DOHH2 (cell line): ENCODE measurements around the gene MMUT.

Experiments
- EZH2phosphoT487 ChIP-seq: fragments of 200-600 bp; sonication (generic); IDR thresholded peaks from 2 replicates; pipeline ENCODE4 v1.6.1; 2017; ENCODE audit warnings: borderline replicate concordance, mild to moderate bottlenecking, antibody characterized with exemption, low read length, moderate library complexity, mixed read lengths
- TF ChIP-seq, protein P1 (sequence below): fragments of 200-600 bp; sonication (generic); IDR thresholded peaks from one replicate; pipeline ENCODE4 v1.5.1; 2014; ENCODE audit warnings: antibody characterized with exemption, mild to moderate bottlenecking, low read depth, low read length; ENCODE audit not compliant: poor library complexity, severe bottlenecking

- TF ChIP-seq, protein P1, sequence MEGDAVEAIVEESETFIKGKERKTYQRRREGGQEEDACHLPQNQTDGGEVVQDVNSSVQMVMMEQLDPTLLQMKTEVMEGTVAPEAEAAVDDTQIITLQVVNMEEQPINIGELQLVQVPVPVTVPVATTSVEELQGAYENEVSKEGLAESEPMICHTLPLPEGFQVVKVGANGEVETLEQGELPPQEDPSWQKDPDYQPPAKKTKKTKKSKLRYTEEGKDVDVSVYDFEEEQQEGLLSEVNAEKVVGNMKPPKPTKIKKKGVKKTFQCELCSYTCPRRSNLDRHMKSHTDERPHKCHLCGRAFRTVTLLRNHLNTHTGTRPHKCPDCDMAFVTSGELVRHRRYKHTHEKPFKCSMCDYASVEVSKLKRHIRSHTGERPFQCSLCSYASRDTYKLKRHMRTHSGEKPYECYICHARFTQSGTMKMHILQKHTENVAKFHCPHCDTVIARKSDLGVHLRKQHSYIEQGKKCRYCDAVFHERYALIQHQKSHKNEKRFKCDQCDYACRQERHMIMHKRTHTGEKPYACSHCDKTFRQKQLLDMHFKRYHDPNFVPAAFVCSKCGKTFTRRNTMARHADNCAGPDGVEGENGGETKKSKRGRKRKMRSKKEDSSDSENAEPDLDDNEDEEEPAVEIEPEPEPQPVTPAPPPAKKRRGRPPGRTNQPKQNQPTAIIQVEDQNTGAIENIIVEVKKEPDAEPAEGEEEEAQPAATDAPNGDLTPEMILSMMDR = no peak
- TF ChIP-seq EZH2phosphoT487 = no peak
Observed at GRCh38 chr6:49506569-49507111, 43.6 kb upstream of the MMUT start.
